Epithelial cell of proximal tubule (primary cell): ENCODE results near the gene ACSL3. TPM values are rescaled to one million over a fixed set of nuclear protein-coding genes. Genes with fewer than 3 reads are reported as not detected.

ENCODE experiments used
- DNase-seq: peaks from one replicate; pipeline ENCODE4 v3.0.0-alpha.2; 2011; ENCODE audit warnings: low read depth
- H3K4me3 ChIP-seq: 2 replicates; pipeline ENCODE4 v1.5.1; 2011; ENCODE audit warnings: low read depth, mild to moderate bottlenecking, low read length
- CTCF ChIP-seq: conservative IDR thresholded peaks from 2 replicates; pipeline ENCODE4 v1.5.1; 2012; ENCODE audit warnings: low read depth, mild to moderate bottlenecking, low read length
- total RNA-seq: library from RNA; depleted of rRNA; stranded (reverse); fragments of >200 nt; gene quantifications from 2 replicates; pipeline ENCODE4 v1.2.3, GENCODE V29; 2015

ACSL3 gene
- total RNA-seq, 1 donor from 2014 or later = 66.8 TPM

GRCh38 chr2:222933458-222933857, 72.6 kb downstream of the ACSL3 start:
- no peak overlapping the region for H3K4me3 ChIP-seq
- no peak for DNase-seq
- no peak for TF ChIP-seq CTCF

- no peak overlapping the region for H3K4me3 ChIP-seq
- no peak for TF ChIP-seq CTCF
- no peak for DNase-seq
Observed at GRCh38 chr2:222935688-222936298, 75.0 kb downstream of the ACSL3 start.

GRCh38 chr2:222936705-222937104, 75.9 kb downstream of the ACSL3 start:
- H3K4me3 ChIP-seq = no peak overlapping the region
- no peak for DNase-seq
- TF ChIP-seq CTCF = no peak

GRCh38 chr2:222938327-222938726, 77.5 kb downstream of the ACSL3 start:
- TF ChIP-seq CTCF = no peak
- DNase-seq = no peak
- H3K4me3 ChIP-seq = no peak overlapping the region

- DNase-seq = no peak
- H3K4me3 ChIP-seq = no peak overlapping the region
- peak; percentile 96 for TF ChIP-seq CTCF
Observed at GRCh38 chr2:222939208-222939856, 78.5 kb downstream of the ACSL3 start.

- TF ChIP-seq CTCF = no peak
- H3K4me3 ChIP-seq = no peak overlapping the region
- no peak for DNase-seq
Observed at GRCh38 chr2:222939979-222940378, 79.1 kb downstream of the ACSL3 start.
